CD4-positive, alpha-beta T cell treated with Interleukin-12 subunit alpha and Interleukin-12 subunit beta, for 1 hour (primary cell): ENCODE data around the gene ACTN1.

Experiments used
- DNase-seq: peaks from one replicate; pipeline ENCODE4 v3.0.0-alpha.2; 2020

Gene ACTN1

GRCh38 chr14:68968721-68969120 is 10.4 kb downstream of the ACTN1 start:
- DNase-seq: no peak

- peak; percentile 76 for DNase-seq
Observed at GRCh38 chr14:68968051-68968450, 11.1 kb downstream of the ACTN1 start.

GRCh38 chr14:68967459-68967940 is 11.6 kb downstream of the ACTN1 start:
- DNase-seq: no peak

GRCh38 chr14:68966872-68967301 is 12.2 kb downstream of the ACTN1 start:
- DNase-seq: no peak

- DNase-seq: no peak
Observed at GRCh38 chr14:68965261-68965761, 13.8 kb downstream of the ACTN1 start.

GRCh38 chr14:68964300-68965093 is 14.6 kb downstream of the ACTN1 start:
- no peak for DNase-seq

- no peak for DNase-seq
Observed at GRCh38 chr14:68962681-68963080, 16.4 kb downstream of the ACTN1 start.

GRCh38 chr14:68961781-68962584 is 17.1 kb downstream of the ACTN1 start:
- DNase-seq: no peak

GRCh38 chr14:68961361-68961760 is 17.7 kb downstream of the ACTN1 start:
- DNase-seq: no peak

- no peak for DNase-seq
Observed at GRCh38 chr14:68960123-68960522, 19.0 kb downstream of the ACTN1 start.

- DNase-seq: no peak
Observed at GRCh38 chr14:68959035-68959434, 20.1 kb downstream of the ACTN1 start.

- DNase-seq: no peak
Observed at GRCh38 chr14:68958553-68958952, 20.5 kb downstream of the ACTN1 start.

- no peak for DNase-seq
Observed at GRCh38 chr14:68957775-68958174, 21.3 kb downstream of the ACTN1 start.

GRCh38 chr14:68956724-68957123 is 22.4 kb downstream of the ACTN1 start:
- no peak for DNase-seq

- DNase-seq: no peak
Observed at GRCh38 chr14:68955851-68956179, 23.3 kb downstream of the ACTN1 start.

- DNase-seq: no peak
Observed at GRCh38 chr14:68955164-68955850, 23.8 kb downstream of the ACTN1 start.

GRCh38 chr14:68953196-68953555 is 25.9 kb downstream of the ACTN1 start:
- no peak for DNase-seq

- DNase-seq: no peak
Observed at GRCh38 chr14:68952531-68953195, 26.4 kb downstream of the ACTN1 start.

- DNase-seq: no peak
Observed at GRCh38 chr14:68951800-68952530, 27.1 kb downstream of the ACTN1 start.

- no peak for DNase-seq
Observed at GRCh38 chr14:68951035-68951797, 27.9 kb downstream of the ACTN1 start.

- no peak for DNase-seq
Observed at GRCh38 chr14:68950111-68950510, 29.0 kb downstream of the ACTN1 start.
